ENCODE measurements around the gene GRPEL1. TPM values are rescaled to one million over a fixed set of nuclear protein-coding genes. Genes with fewer than 3 reads are reported as not detected.

GRPEL1 gene
- total RNA-seq, 1 donor from 2014 or later, result 67.4 TPM

- Histone ChIP-seq H3K27me3 (ENCODE audit: control insufficient read depth, insufficient read depth, low read length) (no peaks in the 10 kb centered on the region), H3K36me3 (ENCODE audit: control insufficient read depth, insufficient read depth, low read length) (peaks cover 2% of the 10 kb centered on the region), H3K4me3 (ENCODE audit: low read depth, low read length) (peak overlapping the region; percentile 83)
- no peak for DNase-seq (ENCODE audit: low read depth)
- no peak for TF ChIP-seq CTCF (IDR thresholded peaks at IDR 0.05; ENCODE audit: insufficient read depth, low read length, severe bottlenecking)
- FAIRE-seq, result no peak
Measured at GRCh38 chr4:7041801-7042502, 25.9 kb downstream of the GRPEL1 start.

- FAIRE-seq (no peak), DNase-seq (ENCODE audit: low read depth) (no peak)
- H3K27me3 ChIP-seq (ENCODE audit: control insufficient read depth, insufficient read depth, low read length), result no peaks in the 10 kb centered on the region
- TF ChIP-seq CTCF (IDR thresholded peaks at IDR 0.05; ENCODE audit: insufficient read depth, low read length, severe bottlenecking), result no peak
- H3K4me3 ChIP-seq (ENCODE audit: low read depth, low read length), result no peak overlapping the region
- peaks cover 2% of the 10 kb centered on the region for H3K36me3 ChIP-seq (ENCODE audit: control insufficient read depth, insufficient read depth, low read length)
Measured at GRCh38 chr4:7041246-7041645, 26.6 kb downstream of the GRPEL1 start.

- H3K27me3 ChIP-seq (ENCODE audit: control insufficient read depth, insufficient read depth, low read length), result no peaks in the 10 kb centered on the region
- no peak overlapping the region for H3K4me3 ChIP-seq (ENCODE audit: low read depth, low read length)
- H3K36me3 ChIP-seq (ENCODE audit: control insufficient read depth, insufficient read depth, low read length), result peaks cover under 1% of the 10 kb centered on the region
- DNase-seq (ENCODE audit: low read depth), result no peak
- no peak for TF ChIP-seq CTCF (IDR thresholded peaks at IDR 0.05; ENCODE audit: insufficient read depth, low read length, severe bottlenecking)
- no peak for FAIRE-seq
Measured at GRCh38 chr4:7040765-7041164, 27.1 kb downstream of the GRPEL1 start.

GRCh38 chr4:7037425-7037824 is 30.4 kb downstream of the GRPEL1 start:
- peak; percentile 10 for TF ChIP-seq CTCF (IDR thresholded peaks at IDR 0.05; ENCODE audit: insufficient read depth, low read length, severe bottlenecking)
- DNase-seq (ENCODE audit: low read depth) (no peak), FAIRE-seq (no peak)
- Histone ChIP-seq H3K36me3 (ENCODE audit: control insufficient read depth, insufficient read depth, low read length) (no peaks in the 10 kb centered on the region), H3K4me3 (ENCODE audit: low read depth, low read length) (no peak overlapping the region), H3K27me3 (ENCODE audit: control insufficient read depth, insufficient read depth, low read length) (no peaks in the 10 kb centered on the region)

- peak; percentile 65 for DNase-seq (ENCODE audit: low read depth)
- Histone ChIP-seq H3K36me3 (ENCODE audit: control insufficient read depth, insufficient read depth, low read length) (peaks cover 12% of the 10 kb centered on the region), H3K4me3 (ENCODE audit: low read depth, low read length) (no peak overlapping the region), H3K27me3 (ENCODE audit: control insufficient read depth, insufficient read depth, low read length) (no peaks in the 10 kb centered on the region)
- no peak for FAIRE-seq
- no peak for TF ChIP-seq CTCF (IDR thresholded peaks at IDR 0.05; ENCODE audit: insufficient read depth, low read length, severe bottlenecking)
Measured at GRCh38 chr4:7034262-7035081, 33.4 kb downstream of the GRPEL1 start.
